Spinal cord (tissue), 10 donors: ENCODE data around the gene C19orf25. TPM values are rescaled to one million over a fixed set of nuclear protein-coding genes. Genes with fewer than 3 reads are reported as not detected.
A peak's percentile ranks its signal among the peaks of the same experiment; 100 is the strongest.
"Not testable (repeated sequence)": the region's sequence is repeated elsewhere in the genome, so short reads cannot be mapped to it uniquely, and the experiment has no call there.

Source experiments
- DNase-seq, 6 donors: peaks; one replicate each; pipeline versions ENCODE4 v3.0.0 to v3.0.0-alpha.2; 2013 to 2015; ENCODE audit warnings: low spot score in 6 of 6, low read depth in 4 of 6
- H3K27ac ChIP-seq: one replicate; pipeline ENCODE4 v1.5.1; 2013; ENCODE audit warnings: low read depth, low read length, control low read depth
- H3K27me3 ChIP-seq: one replicate; pipeline ENCODE4 v1.6.1; 2013; ENCODE audit warnings: low read length; ENCODE audit not compliant: control insufficient read depth, insufficient read depth
- H3K36me3 ChIP-seq: one replicate; pipeline ENCODE4 v1.6.1; 2013; ENCODE audit warnings: low read length; ENCODE audit not compliant: control insufficient read depth, insufficient read depth
- H3K4me1 ChIP-seq: one replicate; pipeline ENCODE4 v1.6.1; 2013; ENCODE audit warnings: low read length; ENCODE audit not compliant: control insufficient read depth, insufficient read depth
- H3K4me3 ChIP-seq: one replicate; pipeline ENCODE4 v1.5.1; 2013; ENCODE audit warnings: low read depth, low read length, control low read depth
- H3K9me3 ChIP-seq: one replicate; pipeline ENCODE4 v1.6.1; 2013; ENCODE audit warnings: low read length; ENCODE audit not compliant: control insufficient read depth, insufficient read depth
- WGBS: methylation state at CpG from one replicate; pipeline ENCODE4 v1.1.5; 2013; ENCODE audit warnings: missing lambda C conversion rate; ENCODE audit not compliant: insufficient coverage; 5-methylcytosine and 5-hydroxymethylcytosine counted together
- polyA plus RNA-seq, 2 donors: library from polyadenylated mRNA; unstranded; fragments of 120-200 nt; gene quantifications; one replicate each; pipeline ENCODE4 v1.2.1, GENCODE V29; 2013; ENCODE audit not compliant: insufficient read length in 2 of 2
- total RNA-seq, 2 donors: library from RNA; depleted of rRNA in 1 of 2; stranded (reverse); fragments of 120-200 nt in 1 of 2; fragments of >200 nt in 1 of 2; gene quantifications; one replicate each; pipeline versions ENCODE4 v1.2.3 to v1.2.4, GENCODE V29; 2013 to 2014
- donor health status: healthy.

The C19orf25 gene
- total and polyA plus RNA-seq, 4 donors: 15.6 to 45.6 (median 40.6) TPM

DNA sequence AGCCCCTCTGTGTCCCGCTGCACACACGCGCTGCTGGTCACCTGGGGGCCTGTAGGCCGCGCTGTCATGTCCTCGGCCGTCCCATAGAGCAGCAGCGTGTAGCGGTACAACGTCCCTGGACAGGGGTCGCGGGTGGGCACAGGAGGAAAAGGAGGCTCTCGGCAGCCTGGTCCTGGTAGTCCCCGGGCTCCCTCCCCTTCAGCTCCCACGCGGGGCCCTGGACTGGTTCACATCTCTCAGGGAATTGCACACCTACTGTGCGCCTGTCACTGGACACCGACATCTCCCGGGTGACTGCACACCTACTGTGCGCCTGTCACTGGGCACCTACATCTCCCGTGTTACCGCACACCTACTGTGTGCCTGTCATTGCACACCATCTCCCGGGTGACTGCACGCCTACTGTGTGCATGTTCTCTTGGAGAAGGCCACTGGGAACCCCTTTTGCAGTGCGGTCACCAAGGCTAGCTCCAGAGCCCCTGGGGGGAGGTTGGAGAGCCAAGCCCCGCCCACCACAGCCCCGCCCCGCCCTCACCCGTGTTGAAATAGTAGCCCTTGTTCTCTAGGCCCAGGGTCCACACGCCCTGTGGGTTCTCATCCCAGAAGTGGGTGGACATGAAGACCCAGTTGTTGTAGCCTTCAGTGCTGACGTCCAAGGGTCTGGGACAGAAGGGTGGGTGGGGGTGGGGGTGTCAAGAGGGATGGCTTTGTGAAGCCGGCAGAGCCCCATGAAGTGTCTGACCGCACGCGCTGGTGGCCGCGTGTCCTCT is 3.5 kb upstream of the C19orf25 start:
- Histone ChIP-seq H3K4me1 (peaks cover 17% of the 10 kb centered on the region), H3K27me3 (no peaks in the 10 kb centered on the region), H3K27ac (no peak overlapping the region), H3K36me3 (peaks cover 32% of the 10 kb centered on the region), H3K4me3 (no peak overlapping the region), H3K9me3 (no peaks in the 10 kb centered on the region)
- 85% methylated on average over 32 of the region's 37 CpGs for WGBS
- no peak for DNase-seq

DNA sequence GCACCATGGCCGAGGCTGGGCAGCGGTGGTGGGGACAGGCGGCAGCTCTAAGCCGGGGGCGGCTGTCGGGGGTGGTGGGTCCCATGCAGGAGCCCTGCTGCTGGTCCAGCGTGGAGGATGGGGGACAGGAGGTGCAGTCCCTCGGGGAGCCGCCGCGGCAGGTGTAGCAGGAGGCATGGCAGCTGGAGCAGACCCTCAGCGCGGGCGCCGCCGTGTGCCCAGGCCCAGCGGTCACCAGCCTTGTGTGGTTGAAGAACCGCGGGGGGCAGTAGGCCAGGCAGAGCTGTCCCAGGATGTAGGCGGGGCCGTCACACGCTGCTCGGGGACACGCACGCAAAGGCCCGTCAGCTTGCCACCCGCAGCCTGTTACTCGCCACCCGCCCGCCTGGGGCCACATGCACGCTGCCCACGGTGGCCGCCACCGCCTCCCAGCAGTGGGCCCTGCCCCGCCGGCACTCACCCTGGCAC is 2.9 kb upstream of the C19orf25 start:
- Histone ChIP-seq H3K9me3 (no peaks in the 10 kb centered on the region), H3K4me1 (peaks cover 23% of the 10 kb centered on the region), H3K27ac (no peak overlapping the region), H3K4me3 (no peak overlapping the region), H3K27me3 (no peaks in the 10 kb centered on the region), H3K36me3 (peaks cover 29% of the 10 kb centered on the region)
- DNase-seq: no peak
- WGBS: 91% methylated on average over 36 of the region's 36 CpGs

DNA sequence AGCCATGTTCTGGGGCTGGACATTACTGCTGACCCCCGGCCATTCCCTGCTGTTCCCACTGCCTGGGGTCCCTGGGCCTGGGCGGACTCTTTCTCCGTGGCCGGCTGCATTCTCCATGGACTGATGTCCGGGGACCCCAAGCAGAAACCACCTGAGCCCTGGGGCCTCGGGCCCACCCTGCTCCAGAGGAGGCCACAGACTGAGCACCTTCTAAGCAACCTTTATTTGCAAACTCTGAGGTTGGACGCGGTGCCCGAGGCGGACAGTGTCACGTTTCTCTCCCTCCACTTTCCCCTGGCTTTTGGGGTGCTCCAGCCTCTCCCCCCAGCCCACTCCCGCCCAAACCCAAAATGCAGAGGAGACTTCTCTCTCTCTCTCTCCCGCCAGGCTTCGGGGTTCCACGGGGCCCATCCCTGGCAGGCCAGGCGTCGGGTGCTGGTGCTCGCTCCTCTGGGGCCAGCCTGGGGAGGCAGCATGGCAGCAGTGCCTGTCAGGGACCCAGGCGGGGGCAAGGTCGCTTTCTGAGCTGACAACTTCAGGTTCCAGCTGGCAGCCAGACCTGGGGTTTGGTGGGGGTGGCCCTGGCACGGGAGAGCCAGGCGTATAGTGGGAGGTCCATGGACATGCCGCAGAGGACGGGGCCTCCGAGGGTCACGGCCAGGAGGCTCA is 2.3 kb upstream of the C19orf25 start:
- Histone ChIP-seq H3K4me3 (no peak overlapping the region), H3K9me3 (no peaks in the 10 kb centered on the region), H3K4me1 (peaks cover 25% of the 10 kb centered on the region), H3K27ac (no peak overlapping the region), H3K36me3 (peaks cover 30% of the 10 kb centered on the region), H3K27me3 (no peaks in the 10 kb centered on the region)
- DNase-seq: no peak
- 88% methylated on average over 26 of the region's 26 CpGs for WGBS

DNA sequence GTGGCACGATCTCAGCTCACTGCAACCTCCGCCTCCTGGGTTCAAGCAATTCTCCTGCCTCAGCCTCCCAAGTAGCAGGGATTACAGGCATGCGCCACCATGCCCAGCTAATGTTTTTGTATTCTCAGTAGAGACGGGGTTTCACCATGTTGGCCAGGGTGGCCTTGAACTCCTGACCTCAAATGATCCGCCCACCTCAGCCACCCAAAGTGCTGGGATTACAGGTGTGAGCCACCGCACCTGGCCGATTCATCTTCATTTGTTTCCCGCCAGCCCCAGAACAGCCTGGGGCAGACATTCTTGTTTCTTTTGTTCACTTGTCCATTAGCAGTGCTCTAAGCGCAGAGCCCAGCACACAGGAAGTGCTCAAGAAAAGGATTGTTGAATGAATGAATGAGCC is 2.0 kb downstream of the C19orf25 start:
- not testable (repeated sequence) for DNase-seq, H3K27me3 ChIP-seq, H3K9me3 ChIP-seq, H3K4me3 ChIP-seq, H3K27ac ChIP-seq
- Histone ChIP-seq H3K36me3 (peaks cover 56% of the 10 kb centered on the region), H3K4me1 (peaks cover 67% of the 10 kb centered on the region)
- 91% methylated on average over 7 of the region's 9 CpGs for WGBS

DNA sequence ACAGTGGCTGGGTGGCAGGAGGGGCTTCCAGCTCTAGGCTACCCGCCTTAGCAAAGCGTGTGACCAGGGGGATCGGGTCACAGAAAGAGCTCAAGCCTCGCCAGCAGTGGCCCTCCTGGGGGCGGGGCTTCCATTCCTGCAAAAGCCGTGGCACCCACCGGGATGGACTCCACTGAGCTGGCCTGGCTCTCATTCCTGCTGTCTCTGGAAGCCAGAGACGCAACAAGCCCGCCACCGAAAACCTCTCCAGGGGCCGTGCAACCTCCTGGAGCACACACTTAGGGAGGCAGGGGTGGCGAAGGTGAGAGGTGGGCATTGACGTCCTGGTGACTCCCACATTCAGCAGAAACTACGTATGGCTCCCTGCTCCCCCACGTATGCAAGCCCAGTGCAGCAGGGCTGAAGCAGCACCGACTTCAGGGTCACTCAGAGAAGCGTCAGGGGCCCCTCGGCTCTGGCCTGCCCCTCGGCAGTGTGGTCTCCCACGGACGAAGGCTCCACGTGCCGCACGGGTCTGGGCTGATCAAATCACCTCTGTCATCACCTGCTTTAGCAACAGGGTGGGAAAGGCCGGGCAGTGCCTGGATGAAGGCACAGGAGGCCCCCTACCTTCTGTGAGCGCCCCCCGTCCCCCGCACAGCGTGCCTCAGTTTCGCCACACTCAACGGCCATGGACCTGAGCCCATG is 3.1 kb downstream of the C19orf25 start:
- no peak overlapping the region for H3K4me3 ChIP-seq
- H3K27me3 ChIP-seq: peaks cover 10% of the 10 kb centered on the region
- no peaks in the 10 kb centered on the region for H3K9me3 ChIP-seq
- DNase-seq: no peak
- H3K4me1 ChIP-seq: peaks cover 79% of the 10 kb centered on the region
- no peak overlapping the region for H3K27ac ChIP-seq
- WGBS: 90% methylated on average over 31 of the region's 31 CpGs
- H3K36me3 ChIP-seq: peaks cover 59% of the 10 kb centered on the region

DNA sequence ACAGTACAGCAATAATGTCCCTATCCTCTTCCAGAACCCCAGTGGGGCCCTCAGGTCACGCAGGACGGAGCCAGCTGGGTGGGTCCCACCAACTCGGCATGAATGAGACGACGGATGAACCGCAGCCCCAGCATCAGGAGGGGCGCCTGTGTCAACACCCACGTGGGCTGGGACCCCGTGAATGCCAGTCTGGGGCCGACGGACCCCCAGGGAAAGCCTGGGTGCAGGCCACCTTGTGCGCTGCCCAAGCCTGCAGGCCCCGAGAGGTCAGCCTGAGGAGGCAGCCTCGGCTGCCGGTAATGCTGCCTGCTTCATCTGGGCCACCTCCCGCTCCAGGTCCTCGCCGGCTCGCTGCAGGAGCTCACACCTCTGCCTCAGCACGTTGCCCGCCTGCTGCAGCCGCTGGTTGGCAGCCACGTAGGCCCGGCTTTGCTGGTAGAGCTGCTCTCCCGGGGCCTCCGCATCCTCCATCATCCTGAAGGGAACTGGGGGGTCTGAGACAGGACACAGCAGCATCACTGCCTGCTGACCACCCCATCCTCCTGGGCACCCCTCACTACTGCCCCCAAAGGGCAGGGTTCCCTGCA is 4.2 kb downstream of the C19orf25 start:
- H3K4me3 ChIP-seq: no peak overlapping the region
- DNase-seq: no peak
- peaks cover 89% of the 10 kb centered on the region for H3K4me1 ChIP-seq
- no peaks in the 10 kb centered on the region for H3K9me3 ChIP-seq
- peaks cover 70% of the 10 kb centered on the region for H3K36me3 ChIP-seq
- 82% methylated on average over 26 of the region's 26 CpGs for WGBS
- peak overlapping the region; percentile 75 for H3K27ac ChIP-seq
- H3K27me3 ChIP-seq: peaks cover 16% of the 10 kb centered on the region

DNA sequence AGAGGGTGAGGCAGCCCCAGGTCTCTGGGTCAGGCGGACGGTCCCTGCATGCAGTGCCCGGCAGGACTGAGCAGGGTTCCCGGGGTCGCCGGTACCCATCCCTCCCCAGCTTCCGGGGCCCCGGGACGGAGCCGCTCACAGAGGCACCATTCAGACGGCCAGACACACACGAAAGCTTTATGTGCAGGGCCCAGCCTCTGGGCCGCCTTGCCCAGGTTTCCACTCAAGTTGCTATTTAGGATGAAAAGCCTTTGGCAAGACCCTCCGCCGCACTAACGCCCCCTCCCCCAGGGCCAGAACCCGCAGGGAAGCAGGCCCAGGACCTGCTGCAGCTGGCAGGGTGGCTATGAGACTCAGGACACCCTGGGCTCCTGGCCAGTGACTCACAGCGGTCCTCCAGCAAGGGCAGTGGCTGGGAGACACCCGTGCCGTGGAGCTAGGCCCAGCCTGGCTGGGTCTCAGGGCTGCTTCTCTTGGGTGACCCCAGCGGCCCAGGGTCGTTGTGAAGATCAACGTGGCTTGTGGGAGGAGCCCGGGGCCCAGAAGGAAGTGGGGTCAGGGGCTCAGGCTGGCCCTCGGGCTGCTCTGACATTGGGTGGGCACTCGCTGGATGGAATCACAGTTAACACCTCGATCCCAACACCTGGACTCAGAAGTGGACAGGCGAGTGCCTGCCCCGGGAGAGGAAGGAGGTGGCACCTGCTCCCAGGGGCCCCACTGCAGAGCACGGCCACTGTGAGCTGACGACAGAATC is 4.8 kb downstream of the C19orf25 start:
- H3K36me3 ChIP-seq: peaks cover 73% of the 10 kb centered on the region
- peaks cover 86% of the 10 kb centered on the region for H3K4me1 ChIP-seq
- DNase-seq: peak in 2 of 6 donors; percentile 70 to 86
- H3K27me3 ChIP-seq: peaks cover 16% of the 10 kb centered on the region
- no peak overlapping the region for H3K4me3 ChIP-seq
- H3K9me3 ChIP-seq: no peaks in the 10 kb centered on the region
- H3K27ac ChIP-seq: peak overlapping the region; percentile 75
- 41% methylated on average over 27 of the region's 31 CpGs for WGBS

DNA sequence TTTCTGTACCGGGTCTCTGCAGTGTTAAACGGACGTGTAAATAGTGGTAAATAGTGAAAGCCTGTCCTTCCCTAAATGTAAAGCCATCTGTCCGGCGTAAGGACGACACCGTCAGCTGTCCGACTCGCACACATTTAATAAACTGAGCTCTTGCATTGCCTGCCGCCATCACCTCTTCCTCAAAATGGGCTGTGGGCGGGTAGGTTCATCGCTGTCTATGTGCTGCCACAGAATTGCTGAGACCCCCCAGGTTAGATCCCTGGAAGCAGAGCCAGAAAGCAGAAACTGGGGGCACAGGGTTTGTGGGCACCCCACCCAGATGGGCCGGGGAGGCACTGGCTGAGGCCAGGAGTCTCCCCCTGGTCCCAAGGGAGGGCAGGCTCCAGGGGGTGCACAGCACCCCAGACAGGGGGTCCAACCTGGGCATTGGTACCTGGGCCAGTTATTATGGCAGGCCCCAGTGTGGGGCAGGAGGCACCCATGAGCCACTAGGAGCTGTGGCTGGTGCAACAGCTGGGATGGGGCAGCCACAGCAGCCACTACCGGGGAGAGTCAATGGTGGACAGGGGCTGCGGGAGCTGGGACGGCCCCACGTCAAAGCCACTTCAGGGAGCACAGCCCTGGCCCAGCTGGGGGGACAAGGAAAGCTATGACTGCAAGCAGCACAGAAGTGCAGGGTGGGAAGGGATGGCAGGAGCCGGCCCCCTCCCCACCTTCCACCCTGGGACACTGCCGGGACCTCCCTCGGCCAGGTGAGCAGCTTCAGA is 5.7 kb downstream of the C19orf25 start:
- Histone ChIP-seq H3K27me3 (peaks cover 17% of the 10 kb centered on the region), H3K36me3 (peaks cover 79% of the 10 kb centered on the region), H3K4me3 (no peak overlapping the region), H3K9me3 (no peaks in the 10 kb centered on the region), H3K27ac (peak overlapping the region; percentile 75), H3K4me1 (peaks cover 84% of the 10 kb centered on the region)
- peak in 2 of 6 donors; percentile 52 to 55 for DNase-seq
- WGBS: 37% methylated on average over 17 of the region's 20 CpGs
